H1 (cell line): ENCODE results near the gene PPFIA2. TPM values are rescaled to one million over a fixed set of nuclear protein-coding genes. Genes with fewer than 3 reads are reported as not detected.

ENCODE experiments used
- SP4 ChIP-seq: IDR thresholded peaks from 2 replicates; pipeline ENCODE4 v1.6.1; 2012; ENCODE audit warnings: low read length, inconsistent platforms
- polyA plus RNA-seq, 7 experiments: library from polyadenylated mRNA; depleted of rRNA in 3 of 7; stranded (reverse) in 5 of 7; unstranded in 2 of 7; fragments of >200 nt in 5 of 7; fragments of 200-250 nt in 2 of 7; gene quantifications; 1 replicate in 5 of 7; 2 replicates in 1 of 7; 4 replicates in 1 of 7; pipeline versions ENCODE4 v1.2.1 to v1.2.3, GENCODE V29; 2011 to 2013; ENCODE audit warnings: missing spikeins in 2 of 7, mixed read lengths in 2 of 7
- total RNA-seq: library from RNA; stranded (reverse); fragmentation: NEBNext Ultra II Directional; extraction: Animal tissue kit (Norgen Biotek cat#: 25700); gene quantifications from 2 replicates; pipeline ENCODE4 v1.2.1, GENCODE V29; 2021

Gene PPFIA2
- total and polyA plus RNA-seq, 2 of the 8 experiments (the other 6 are each of a cell fraction or from before 2014, with no cell fraction given): 1.2 to 1.8 TPM

DNA sequence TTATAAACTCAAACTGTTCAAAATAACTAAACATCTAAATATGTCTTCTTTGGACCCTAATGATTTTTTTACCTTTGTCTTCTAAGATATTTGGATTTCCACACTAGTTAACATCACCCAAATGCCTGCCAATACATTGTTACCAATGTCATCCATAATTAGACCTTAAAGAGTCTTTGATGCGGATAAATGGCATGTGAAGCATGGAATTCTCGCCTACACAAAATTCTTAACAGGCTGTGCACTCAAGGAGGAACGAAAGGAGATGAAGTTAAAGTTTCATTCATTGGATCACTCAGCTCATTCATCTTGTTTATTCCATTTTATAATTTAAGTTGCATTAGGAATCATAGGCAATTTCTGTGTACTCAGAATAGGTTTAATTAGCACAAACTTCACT is 461.5 kb downstream of the PPFIA2 start (continued):
- TF ChIP-seq SP4: no peak
